ENCODE data around the gene TTYH2.

DNA sequence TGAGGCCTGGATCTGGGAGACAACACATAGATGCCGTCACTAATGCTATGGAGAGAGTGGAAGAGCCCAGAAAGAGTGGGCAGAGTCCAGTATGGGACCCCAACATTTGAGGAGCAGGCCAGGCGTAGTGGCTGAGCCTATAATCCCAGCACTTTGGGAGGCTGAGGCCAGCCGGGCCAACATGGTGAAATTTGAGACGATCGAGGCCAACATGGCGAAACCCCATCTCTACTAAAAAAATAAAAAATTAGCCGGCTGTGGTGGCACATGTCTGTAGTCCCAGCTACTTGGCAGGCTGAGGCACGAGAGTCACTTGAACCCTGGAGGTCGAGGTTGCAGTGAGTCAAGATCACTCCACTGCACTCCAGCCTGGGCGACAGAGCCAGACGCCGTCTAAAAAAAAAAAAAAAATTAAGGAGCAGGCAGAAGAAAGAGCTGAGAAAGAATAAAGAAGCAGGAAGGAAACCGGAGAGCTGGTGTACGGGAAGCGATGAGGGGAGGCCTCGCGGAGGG lies 54.7 kb downstream of the TTYH2 start:
- TF ChIP-seq CTCF (conservative IDR thresholded peaks at IDR 0.05), result no peak
- TF ChIP-seq EZH2 (IDR thresholded peaks at IDR 0.05; ENCODE audit: low read depth), result no peak
